Right forelimb (tissue), 1 donor: ENCODE data around the gene RAB11FIP4.

Experiments used
- DNase-seq: peaks from one replicate; pipeline ENCODE4 v3.0.0-alpha.2; 2018

Gene RAB11FIP4

DNA sequence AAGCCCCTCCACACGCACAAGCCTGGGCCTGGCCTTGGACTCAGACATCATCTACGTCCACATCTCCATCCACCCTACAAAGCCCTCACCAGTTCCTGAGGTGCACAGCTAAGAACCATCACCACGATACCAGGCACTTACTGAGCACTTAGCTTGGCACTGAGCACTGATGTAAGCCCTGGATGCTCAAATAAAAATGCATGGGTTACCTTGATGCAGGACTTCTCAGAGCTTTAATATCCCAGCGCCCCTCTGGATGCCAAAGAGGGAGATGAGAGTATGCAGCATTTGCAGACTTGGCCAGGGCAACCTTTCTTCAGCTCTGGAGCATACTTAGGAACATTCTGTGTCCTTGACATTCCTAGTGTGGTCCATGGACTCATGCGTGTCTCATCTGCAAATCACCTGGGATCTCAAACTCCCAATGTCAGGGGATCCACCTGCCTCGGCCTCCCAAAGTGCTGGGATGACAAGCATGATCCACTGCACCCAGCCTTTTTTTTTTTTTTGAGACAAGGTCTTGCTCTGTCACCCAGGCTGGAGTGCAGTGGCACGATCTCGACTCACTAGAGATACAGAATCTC lies 69.8 kb downstream of the RAB11FIP4 start:
- DNase-seq = no peak

DNA sequence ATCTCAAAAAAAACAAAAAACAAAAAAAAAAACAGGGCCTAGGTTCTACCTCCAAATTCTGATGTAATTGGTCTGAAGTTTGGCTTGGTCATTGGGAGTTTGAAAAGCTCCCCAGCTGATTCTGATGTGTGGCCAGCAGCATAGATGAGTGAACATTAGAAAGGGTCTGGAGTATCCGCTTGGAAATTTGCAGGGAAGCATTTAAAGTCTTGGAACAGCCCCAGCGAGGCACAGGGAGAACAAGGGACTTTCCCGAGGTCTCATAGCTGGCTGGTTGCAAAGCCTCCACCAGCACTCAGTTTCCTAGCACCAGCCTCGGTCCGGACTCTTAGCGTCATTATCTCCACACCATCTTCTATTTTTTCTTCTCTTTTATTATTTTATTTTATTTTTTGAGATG lies 70.8 kb downstream of the RAB11FIP4 start:
- DNase-seq = no peak

DNA sequence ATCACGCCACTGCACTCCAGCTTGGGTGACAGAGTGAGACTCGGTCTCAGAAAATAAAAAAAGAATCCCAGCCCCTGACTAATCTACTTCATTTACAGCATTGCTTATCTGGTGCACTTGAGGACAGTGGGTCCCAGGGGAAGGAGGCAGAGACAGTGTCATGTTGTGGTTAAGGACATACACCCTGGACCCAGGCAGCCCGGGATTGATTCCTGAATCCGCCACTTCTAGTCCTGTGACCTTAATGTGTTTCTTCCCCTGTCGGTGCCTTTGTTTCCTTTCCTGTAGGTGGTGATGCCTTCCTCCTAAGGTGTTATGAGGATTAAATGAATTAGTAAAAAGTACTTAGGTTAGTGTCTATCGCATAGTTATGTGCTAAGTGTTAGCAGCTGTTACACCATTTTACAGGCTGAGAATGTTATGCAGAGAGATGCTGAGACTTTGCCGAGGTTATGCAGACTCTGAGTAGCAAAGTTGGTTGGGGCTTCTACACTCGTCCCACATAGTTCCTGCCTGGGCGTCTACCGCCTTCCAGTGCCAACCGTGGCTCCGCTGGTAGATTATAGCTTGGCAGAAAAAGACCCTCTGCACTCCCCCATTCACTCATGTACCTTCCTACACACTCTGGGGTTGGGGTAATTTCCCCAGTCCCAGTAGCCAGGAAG lies 74.8 kb downstream of the RAB11FIP4 start:
- DNase-seq = no peak

DNA sequence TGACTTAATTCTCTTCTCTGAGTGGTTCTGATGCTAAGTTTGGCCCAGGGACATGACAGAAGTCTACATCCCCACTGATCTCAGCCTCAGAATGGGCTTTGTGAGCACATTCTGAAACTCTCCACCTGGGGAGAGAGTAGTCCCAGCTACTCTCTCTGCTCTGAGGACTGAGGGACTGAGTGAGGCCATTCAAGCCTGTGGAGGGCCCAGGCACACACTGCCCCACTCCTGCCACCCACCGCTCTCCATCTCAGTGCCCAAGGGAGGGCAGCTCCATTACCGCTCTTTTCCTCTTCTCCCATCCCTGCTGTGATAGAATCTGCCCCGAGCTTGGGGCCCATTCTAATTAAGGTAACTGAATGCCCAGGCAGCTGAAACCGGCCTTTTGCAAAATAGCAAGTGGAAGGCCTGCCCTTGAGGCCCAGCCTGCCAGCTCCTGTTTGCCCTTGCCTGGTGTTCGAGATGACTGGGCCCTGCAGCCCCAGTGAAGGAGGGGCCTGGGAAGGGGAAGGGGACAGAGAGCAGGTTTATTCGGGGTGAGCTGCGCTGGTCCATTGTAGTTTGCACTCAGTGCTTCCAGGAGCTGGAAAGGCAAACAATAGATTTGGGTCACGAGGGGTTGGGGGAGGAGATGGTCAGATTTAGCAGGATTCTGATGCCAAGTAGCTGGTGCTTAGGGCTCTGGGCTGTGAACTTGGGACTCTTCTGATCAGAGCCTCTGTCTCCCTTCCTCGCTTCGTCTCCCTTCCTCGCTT lies 76.2 kb downstream of the RAB11FIP4 start:
- no peak for DNase-seq

DNA sequence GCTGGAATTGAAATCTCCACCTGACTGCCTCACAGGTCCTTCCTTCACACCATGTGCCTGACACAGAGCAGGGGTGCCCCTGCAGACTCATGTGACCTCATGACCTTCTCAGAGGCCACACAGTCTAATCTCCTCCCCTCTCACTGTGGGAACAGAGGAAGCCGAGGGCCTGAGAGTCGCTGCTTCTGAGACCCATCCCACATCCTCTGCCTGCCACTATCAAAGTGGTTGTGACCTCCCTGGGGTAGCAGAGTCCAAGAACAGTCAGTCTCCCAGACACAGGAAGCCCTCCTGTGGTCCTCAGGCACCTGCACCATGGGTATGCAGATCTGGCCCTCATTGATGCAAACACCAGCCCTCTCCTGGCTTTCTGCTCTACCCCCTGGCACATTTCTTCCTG lies 78.5 kb downstream of the RAB11FIP4 start:
- DNase-seq = no peak

DNA sequence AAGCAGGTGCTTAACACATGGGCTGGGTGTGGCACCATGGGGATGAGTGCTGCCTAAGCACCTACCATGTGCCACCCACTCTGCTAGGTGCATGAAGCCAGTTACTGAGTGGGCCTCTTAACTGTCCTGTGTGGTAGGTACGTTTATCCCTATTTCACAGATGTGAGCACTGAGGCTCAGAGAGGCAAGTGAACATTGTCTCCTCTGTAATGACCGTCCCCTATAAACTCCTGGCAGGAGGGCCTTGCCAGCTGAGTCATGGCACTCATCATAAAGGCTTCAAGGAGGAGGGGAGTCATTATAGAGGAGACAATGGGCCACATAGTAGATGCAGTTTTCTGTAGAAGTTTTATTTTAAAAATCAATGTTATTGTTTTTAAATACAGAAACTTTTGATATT lies 79.1 kb downstream of the RAB11FIP4 start:
- DNase-seq = no peak

DNA sequence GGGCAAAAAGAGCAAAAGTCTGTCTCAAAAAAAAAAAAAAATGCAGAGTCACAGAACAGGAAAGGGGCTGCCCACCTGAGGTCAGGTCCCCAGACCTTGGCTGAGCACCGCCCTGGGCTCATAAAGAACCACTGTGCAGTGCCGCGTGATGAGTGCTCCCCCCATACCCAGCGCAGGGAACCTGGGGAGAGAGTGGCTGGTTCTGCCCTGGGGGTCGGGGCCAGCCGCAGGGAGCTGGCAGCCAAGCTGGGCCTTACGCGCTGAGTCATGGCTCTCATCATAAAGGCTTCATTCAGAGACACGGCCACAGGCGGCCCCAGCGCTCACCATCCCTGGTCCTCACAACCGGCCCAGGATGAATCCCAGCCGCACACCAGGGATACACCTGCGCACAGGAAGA lies 80.7 kb downstream of the RAB11FIP4 start:
- peak; percentile 55 for DNase-seq

DNA sequence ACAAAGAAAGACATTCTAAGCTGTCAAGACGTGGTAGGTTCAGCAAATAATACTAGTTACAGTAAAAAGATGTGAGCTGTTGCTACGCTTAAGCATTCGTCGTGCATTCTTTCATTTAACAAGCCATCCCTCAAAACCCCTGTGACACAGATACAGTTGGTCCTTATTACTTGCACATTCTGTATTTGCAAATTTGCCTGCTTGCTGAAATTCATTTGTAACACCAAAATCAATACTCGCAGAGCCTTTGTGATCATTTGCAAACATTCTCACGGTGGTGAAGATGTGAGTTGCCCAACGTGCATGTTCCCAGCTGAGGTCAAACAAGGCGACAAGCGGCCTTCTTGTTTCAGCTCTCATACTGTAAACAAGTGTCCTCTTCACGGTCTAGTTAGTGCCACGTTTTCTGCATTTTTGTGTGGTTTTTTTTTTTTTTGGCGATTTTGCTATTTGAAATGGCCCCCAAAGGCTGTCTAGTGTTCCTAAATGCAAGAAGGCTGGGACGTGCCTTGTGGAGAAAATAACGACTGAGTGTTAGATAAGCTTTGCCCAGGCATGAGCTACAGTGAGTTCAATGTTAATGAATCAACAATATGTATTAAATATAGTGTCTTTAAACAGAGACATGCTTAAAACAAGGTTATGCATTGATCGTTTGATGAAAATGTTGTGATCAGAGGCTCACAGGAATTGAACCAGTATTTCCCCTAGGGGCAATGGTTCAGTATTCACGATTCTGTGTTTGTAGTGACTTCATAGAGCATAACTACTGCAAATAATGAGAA lies 84.1 kb downstream of the RAB11FIP4 start:
- no peak for DNase-seq

DNA sequence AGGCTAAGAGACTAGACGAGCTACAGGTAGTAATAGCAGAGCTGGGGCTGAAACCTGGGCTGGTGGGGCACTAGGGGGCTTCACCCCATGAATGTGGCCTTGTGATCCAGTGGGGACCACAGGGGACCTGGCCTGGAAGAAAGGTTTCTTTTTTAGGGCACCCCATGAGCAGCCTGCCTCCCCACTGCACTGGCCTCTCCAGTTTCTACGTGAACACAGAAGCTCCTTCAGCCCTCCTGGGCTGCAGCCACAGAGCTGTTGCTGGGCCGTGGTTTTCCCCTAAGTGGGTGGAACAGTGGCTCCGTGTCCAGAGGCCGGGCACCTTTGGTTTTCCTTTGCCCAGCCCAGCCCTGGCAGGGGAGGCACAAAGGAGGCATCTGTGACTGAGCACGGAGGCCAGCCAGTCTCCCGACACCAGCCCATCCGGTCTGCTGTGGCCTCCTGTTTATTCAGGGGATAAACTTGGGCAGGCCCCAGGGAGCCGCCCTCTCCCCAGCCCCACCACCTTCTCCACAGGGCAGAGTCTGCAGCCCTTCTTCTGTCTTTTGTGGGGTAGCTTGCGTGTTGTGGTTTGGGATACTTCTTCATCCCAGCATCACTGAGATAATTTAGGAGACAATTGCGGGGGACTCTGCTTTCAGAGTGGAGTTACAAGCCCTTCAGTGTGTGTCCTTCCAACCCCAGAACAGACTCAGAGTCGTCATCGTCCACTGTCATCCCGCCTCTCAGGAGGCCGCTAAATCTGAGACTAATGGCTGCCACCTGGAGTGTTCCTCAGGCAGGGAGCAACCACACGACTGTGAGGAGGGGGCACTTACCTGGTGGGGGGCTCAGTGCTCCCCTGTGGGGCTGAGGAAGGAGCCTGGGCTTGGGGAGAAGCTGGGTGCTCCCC lies 85.3 kb downstream of the RAB11FIP4 start:
- peak; percentile 53 for DNase-seq

DNA sequence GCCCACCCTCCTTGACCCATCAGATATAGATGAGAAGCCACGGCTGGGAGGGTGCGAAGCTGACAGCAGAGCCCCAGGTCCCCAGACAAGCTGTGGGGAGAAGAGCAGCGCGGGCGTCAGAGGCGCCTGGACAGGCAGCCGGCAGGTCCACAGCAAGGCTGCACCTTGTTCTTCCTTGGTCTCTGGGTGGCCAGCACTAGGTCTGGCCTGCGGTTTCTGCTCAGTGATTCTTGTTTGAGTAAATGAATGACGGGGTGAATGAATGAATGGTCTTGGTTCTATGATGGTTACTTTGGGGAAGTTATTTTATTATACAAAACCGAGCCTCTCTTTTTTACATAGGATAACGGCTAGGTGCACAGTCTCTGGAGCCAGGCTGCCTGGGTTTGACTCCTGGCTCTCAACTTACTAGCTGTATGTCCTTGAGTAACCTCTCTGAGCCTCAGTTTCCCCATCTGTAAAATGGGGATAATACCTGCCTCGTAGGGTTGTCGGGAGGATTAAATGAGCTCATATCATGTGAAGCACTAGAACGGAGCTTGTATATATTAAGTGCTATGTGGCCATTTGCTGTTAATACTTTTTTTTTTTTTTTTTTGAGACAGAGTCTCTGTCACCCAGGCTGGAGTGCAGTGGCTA lies 86.1 kb downstream of the RAB11FIP4 start:
- DNase-seq = no peak

DNA sequence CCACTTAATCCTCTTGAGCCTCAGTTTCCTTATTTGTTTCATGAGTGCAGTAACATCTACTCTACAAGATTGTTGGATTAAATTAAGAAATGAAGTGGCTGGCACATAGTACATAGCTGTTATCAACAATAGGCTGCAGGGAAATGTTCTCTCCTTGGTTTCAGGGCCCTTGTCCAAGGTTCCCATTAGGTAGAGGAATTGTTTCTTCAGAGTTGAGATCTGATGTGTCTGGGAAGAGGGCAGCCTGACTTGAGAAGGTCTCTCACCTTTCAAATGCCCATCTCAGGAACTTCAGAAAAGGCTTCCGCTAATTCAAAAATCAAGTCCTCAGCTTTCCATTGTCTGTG lies 87.6 kb downstream of the RAB11FIP4 start:
- DNase-seq = no peak

DNA sequence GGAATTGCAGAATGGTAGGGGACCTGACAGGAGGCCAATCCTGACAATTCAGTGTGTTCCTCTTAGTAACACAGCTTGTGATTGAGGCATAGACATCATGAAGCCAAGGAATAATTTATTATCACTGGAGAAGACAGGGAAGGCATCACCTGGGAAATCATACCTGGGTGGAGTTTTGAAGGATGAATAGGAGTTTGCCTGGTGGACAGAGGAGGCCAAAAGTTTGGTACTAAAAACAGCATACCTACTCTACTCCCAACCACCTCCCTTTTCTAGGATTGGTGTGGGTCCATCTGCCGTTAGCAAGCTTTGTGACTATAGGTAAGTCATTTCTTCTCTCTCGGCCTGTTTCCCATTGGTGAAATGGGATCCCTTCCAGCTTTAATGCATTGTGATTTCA lies 88.0 kb downstream of the RAB11FIP4 start:
- DNase-seq = no peak

DNA sequence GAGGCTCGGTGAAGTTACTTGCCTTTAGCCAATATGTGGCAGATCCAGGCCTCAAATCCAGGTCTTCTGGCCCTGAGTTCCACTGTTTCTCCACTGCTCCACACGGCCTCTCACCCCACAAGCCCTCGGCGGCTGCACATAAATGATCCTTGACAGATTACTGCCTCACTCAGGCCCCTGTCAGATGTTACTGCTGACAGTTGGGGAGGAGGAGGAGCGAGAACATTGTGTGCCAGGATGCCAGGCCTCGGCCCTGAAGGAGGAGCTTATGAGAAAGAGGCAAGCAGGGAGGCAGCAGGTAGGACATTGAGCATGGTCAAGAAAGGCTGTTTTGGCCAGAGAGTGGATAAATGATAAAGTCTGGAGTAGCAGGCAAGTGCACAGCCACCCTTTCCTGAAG lies 88.6 kb downstream of the RAB11FIP4 start:
- DNase-seq = no peak

DNA sequence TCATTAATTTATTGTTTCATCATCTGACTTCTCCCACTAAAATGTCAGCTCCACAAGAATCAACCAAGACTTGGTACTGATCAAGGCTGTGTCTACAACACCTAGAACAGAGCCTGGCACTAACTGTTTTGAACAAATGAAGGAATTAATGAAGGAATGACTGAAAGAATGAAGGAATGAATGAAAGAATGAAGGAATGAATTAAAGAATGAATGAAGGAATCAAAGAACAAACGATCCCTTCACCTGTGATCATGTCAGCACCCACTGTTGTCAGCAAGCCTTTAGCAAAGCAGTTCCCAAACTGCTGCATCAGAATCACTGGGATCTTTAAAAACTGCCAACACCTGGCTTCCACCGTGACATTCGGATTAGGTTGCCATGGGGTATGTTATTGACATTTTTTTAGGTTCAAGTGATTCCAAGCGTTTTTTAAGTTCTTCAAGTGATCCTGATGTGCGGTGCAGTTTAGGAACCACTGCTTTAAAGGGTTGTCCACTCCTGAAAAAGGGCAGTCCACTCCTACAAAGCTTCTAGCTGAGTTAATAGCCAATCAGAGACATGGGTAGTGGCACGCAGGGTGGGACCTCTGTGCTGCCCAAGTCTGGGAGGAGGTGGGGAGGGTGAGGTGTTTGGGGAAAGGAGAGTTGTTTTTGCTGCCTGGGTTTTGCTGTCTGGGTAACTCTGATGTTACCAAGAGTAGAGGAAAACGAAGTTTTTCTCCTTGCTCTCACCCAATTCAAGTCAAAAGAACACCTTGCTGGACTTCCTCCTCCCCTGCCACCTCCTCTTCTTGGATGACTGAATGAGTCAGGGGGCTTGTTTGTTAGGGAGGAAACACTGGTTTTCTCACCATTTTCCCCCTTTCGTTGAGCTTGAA lies 89.7 kb downstream of the RAB11FIP4 start:
- no peak for DNase-seq

DNA sequence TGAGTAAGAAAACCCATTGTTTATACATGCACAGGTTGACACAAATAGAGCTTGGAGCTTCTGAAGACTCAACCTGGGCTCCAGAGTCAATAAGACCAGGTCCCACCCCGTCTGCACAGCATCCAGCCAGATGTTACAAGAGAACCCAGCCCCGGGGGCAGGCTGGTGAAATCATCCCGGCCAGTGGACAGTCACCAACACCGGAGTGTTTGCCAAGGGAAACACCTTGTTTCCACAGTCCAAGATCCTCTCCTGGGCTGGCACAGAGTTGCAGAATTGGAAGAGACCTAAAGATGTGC lies 90.3 kb downstream of the RAB11FIP4 start:
- no peak for DNase-seq

DNA sequence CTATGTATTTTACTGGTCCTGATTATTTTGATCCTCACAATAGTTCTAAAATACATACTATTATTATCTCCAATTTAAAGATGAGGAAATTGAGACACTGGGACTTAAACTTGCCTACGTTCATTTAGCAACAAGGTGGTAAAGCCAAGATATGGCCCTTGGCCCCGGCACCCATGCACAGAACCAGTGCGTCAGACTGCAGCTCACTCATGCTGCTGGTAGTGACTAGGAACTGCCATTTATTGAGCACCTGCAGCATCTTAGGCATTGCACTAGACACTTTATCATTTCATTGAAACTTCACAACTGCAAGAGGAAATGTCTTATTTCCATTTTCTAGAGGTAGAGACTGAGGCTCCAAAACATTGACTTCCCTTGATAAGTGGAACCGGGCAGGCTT lies 93.3 kb downstream of the RAB11FIP4 start:
- no peak for DNase-seq

DNA sequence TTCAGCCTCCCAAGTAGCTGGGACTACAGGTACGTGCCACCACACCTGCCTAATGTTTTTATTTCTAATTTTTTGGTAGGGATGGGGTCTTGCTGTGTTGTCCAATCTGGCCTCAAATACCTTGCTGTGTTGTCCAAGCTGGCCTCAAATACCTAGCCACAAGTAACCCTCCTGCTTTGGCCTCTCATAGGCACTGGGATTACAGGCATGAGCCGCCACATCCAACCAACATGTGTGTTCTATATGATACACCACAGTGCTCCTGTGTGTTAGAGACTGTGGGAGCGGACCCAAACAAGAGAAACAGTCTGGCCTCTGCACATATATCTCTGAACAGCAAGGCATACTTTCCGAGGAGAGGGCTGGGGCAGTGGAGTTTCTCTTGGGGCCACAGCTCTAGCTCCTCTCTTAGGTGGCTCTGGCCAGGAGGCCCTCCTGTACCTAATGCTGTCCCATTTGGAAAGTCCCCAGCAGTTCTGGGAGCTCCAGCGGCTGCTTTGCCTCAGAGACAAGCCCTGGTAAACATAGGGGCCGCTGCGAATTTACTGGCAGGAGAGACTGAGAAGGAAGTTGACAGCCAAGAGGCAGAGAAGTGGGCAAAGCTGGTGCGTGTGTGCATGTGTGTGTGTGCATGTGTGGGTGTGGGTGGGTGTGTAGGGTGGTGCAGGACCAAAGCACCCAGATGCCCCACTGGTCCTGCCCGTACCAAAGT lies 95.0 kb downstream of the RAB11FIP4 start:
- DNase-seq = peak; percentile 43

DNA sequence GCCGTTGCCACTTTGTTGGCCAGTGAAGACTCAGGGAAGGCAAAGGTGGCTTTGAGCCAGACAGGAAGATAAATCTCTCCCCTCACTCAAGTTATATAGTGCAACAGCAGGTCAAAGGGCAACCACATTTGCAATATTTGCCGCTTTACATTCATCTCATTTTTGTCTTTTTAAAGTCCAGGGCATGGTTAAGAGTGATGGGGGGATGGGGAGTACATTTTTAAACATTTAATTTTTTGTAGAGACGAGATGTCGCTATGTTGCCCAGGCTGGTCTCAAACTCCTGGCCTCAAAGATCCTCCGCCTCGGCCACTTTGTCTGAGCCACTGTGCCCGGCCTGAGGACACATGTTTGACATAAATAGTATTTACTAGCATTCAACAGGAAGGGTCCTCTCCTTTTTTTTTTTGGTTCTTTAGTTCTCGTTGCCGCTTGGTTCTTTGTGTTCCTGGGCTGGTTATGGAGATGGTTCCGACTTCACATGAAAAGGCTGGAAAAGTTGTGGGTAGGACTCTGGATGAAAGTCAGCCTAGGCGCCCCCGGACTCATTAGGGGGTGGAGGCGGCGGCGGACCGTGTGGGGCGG lies 95.7 kb downstream of the RAB11FIP4 start:
- no peak for DNase-seq

DNA sequence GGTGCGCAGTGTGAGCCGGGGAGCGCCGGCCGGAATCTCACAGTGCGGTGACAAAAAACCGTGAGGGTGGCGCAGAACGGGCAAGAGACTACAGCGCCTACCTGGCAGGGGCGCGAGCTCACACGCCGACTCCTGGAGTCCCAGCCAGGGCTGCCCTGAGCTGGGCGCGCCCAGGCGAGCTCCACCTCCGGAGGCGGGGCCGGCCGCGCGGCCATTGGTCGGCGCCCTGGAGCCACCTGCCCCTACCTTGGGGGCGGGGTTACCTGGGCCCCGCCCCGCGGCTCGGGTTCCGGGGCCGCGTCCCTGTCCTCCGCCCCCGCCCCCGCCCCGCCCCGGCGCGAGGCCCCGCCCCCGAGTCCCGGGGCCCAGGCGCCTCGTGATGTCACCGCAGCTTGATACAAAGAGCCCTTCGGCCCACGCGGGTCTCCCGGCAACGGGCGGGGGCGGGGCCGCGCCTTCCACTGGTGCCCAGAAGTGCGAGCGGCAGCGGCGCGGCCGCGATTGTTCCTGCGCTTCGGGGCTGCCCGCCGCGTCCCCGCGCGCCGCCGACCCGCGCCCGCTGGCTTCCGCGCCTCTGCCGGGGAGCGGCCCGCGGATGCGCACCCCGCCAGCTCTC lies 96.3 kb downstream of the RAB11FIP4 start:
- peak; percentile 72 for DNase-seq
